Fibroblast of villous mesenchyme (primary cell): ENCODE data around the gene POLDIP2. TPM values are rescaled to one million over a fixed set of nuclear protein-coding genes. Genes with fewer than 3 reads are reported as not detected.
A peak's percentile ranks its signal among the peaks of the same experiment; 100 is the strongest.

ENCODE experiments used
- DNase-seq: peaks from one replicate; pipeline ENCODE4 v3.0.0-alpha.2; 2010; ENCODE audit warnings: low read depth
- H3K4me3 ChIP-seq: 2 replicates; pipeline ENCODE4 v1.5.1; 2011; ENCODE audit warnings: low read depth, mild to moderate bottlenecking, low read length
- total RNA-seq: library from RNA; depleted of rRNA; stranded (reverse); fragments of >200 nt; gene quantifications from 2 replicates; pipeline ENCODE4 v1.2.3, GENCODE V29; 2012
- TF ChIP-seq, protein P1 (sequence below): IDR thresholded peaks from 2 replicates; pipeline ENCODE4 v1.5.1; 2012; ENCODE audit warnings: low read depth, mild to moderate bottlenecking, low read length; ENCODE audit not compliant: insufficient read depth

The POLDIP2 gene
- total RNA-seq, 1 donor: 85.5 TPM

DNA sequence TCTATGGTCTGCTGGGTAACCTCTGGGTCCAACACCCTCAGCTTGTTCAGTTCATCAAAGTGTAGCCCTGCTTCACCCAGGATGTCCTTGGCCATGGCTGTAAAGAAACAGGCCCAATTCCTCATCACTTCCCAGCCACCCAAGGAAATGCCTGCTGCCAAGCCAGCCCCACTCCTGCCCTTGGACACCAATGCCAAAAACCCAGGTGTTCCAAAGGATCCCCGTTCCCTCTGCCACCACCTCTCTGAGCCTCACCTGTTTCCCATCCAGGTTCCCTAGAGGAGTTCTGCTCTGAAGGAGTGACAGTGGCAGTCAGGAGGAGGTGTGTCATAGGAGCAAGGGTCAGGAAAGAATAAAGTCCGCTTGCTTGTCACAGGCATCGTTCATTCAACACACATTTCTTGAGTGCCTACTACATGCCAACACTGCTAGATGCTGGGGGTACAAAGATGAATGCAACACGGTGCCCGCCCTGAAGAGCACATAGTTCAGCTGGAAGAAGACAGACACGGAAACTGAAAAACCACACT lies 25.4 kb downstream of the POLDIP2 start:
- DNase-seq: no peak
- TF ChIP-seq, protein P1, sequence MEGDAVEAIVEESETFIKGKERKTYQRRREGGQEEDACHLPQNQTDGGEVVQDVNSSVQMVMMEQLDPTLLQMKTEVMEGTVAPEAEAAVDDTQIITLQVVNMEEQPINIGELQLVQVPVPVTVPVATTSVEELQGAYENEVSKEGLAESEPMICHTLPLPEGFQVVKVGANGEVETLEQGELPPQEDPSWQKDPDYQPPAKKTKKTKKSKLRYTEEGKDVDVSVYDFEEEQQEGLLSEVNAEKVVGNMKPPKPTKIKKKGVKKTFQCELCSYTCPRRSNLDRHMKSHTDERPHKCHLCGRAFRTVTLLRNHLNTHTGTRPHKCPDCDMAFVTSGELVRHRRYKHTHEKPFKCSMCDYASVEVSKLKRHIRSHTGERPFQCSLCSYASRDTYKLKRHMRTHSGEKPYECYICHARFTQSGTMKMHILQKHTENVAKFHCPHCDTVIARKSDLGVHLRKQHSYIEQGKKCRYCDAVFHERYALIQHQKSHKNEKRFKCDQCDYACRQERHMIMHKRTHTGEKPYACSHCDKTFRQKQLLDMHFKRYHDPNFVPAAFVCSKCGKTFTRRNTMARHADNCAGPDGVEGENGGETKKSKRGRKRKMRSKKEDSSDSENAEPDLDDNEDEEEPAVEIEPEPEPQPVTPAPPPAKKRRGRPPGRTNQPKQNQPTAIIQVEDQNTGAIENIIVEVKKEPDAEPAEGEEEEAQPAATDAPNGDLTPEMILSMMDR: no peak
- no peak overlapping the region for H3K4me3 ChIP-seq

DNA sequence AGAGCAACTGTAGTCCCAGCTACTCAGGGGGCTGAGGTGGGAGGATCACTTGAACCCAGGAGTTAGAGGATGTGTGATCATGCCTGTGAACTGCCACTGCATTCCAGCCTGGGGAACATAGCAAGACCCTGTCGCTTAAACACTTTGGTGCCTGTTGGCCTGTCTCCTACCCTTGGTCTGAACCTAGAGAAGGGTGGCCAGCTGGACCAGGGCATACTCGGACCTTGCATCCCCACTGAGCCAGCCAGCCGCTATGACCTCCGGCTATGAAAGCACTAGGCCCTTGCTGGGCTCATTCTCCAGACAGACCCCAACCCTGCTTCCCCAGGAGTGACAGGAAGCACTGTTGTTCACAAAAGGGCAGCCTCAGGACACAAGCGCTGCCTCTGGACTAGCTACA lies 26.7 kb downstream of the POLDIP2 start:
- TF ChIP-seq, protein P1: no peak
- no peak overlapping the region for H3K4me3 ChIP-seq

DNA sequence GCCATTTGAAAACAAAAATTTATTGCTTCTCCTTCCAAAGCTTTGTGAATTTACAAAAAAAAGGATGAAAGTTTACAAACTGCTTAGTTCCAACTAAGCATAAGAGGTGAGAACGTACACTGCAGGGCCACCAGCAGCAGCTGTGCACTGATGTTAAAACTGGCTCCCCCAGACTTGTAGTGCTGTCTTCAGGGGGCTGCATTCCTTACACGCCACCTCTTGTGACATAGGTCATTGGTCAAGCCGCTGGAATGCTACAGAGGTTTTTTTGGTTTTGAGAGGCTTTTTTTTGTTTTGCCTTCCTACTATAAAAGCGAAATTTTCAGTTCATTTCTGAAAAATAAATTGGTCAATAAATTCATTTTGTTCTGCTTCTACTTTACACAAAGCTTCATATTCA lies 29.0 kb downstream of the POLDIP2 start:
- TF ChIP-seq, protein P1: no peak
- peak; percentile 52 for DNase-seq
- H3K4me3 ChIP-seq: no peak overlapping the region

More for the DNA sequence above, 26.7 kb downstream of the POLDIP2 start:
- no peak for DNase-seq

DNA sequence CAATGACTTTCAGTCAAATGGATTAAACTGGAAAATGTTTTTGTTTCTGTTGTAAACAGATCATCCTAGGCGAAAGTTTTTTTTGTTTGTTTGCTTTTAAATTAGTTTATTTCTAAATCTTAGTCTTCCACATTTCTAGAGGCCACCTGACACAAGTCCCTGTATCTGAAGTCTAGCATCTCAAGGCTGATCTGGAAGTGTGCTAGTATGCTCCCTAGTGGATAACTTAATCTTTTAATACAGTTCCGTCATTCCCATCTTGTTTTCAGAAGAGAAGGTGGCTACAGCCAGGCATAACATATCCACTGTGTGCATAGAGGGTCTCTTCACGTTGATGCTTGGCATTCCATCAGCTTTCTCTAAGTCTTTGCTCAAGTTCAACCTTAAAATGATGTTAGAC lies 29.6 kb downstream of the POLDIP2 start:
- peak; percentile 34 for DNase-seq
- H3K4me3 ChIP-seq: no peak overlapping the region
- TF ChIP-seq, protein P1: no peak

DNA sequence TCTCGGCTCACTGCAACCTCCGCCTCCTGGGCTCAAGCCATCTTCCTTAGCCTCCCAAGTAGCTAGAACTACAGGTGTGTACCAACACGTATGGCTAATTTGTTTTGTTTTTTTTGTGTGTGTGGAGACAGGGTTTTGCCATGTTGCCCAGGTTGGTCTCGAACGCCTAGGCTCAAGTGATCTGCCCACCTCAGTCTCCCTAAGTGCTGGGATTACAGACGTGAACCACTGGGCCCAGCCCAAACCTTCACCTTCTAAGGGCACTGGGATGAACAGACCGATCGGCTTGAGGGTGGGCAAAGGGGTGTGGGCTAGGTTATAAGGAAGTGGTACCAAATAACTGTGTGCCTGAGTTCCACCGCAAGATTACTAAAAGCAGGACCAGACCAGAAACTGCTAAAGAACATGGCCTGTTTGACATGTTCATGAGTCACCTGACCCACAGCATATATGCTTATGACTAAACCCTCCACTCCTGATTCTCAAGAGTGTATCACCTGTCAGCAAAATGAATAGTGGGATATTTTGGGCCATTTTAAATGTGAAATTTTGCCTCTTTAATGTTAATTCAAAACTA lies 30.2 kb downstream of the POLDIP2 start:
- DNase-seq: no peak
- no peak overlapping the region for H3K4me3 ChIP-seq
- TF ChIP-seq, protein P1: no peak

DNA sequence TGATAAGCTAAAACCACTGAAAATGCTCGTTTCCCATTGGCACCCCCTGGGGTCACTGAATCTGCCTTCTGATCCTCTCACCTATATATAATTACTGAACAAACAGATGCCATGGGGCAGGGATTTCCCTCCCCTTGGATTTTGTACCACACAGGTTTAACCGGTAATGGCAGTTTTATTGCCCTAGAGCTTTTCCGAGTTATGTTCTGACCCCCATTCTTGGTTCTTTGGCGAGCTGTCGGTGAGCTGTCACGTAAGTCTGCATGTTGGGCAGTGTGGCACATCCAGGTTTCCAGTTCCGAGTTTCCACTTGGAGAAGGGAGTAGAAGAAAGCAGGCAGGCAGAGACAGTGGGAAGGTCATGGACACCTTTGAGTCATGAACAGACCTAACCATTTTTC lies 31.2 kb downstream of the POLDIP2 start:
- TF ChIP-seq, protein P1: no peak
- DNase-seq: no peak
- no peak overlapping the region for H3K4me3 ChIP-seq

DNA sequence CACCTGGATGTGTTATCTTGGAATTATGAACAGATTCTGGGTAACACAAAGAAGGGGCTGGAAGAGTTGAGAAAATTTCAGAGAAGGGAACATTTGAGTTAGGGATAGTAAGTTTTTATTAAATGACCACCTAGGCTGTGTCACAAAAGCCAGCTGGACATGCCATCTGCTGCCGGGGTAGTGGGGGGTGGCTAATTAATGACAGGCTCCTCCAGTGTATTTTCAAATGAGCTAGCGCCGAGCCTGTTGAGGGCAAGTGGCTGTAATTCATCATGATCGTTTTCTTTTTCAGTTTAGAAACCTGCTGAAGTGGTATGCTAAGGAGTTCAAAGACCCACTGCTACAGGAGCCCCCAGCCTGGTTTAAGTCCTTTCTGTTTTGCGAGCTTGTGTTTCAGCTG lies 32.1 kb downstream of the POLDIP2 start:
- no peak overlapping the region for H3K4me3 ChIP-seq
- DNase-seq: no peak
- TF ChIP-seq, protein P1: no peak
